Transverse colon (tissue), 4 donors: ENCODE measurements around the gene MYO1B. TPM values are rescaled to one million over a fixed set of nuclear protein-coding genes. Genes with fewer than 3 reads are reported as not detected.

ENCODE experiments used
- DNase-seq: peaks from one replicate; pipeline ENCODE4 v3.0.0-alpha.2; 2019
- H3K27ac ChIP-seq, 4 donors: fragments of 200-600 bp; sonication (generic); 2 replicates each; pipeline ENCODE4 v1.5.1; 2016 to 2018; ENCODE audit warnings: inconsistent platforms in 4 of 4
- H3K27me3 ChIP-seq: fragments of 200-600 bp; sonication (generic); 2 replicates; pipeline ENCODE4 v1.5.1; 2017; ENCODE audit warnings: inconsistent platforms
- H3K36me3 ChIP-seq, 4 donors: fragments of 200-600 bp; sonication (generic); 2 replicates each; pipeline ENCODE4 v1.5.1; 2017 to 2019; ENCODE audit warnings: inconsistent platforms in 4 of 4
- H3K4me1 ChIP-seq, 4 donors: fragments of 200-600 bp; sonication (generic); 2 replicates each; pipeline ENCODE4 v1.5.1; 2017 to 2020; ENCODE audit warnings: inconsistent platforms in 4 of 4
- H3K4me3 ChIP-seq, 4 donors: fragments of 200-600 bp; sonication (generic); 1 replicate in 1 of 4; 2 replicates in 3 of 4; pipeline versions ENCODE4 v1.5.1 to v1.6.1; 2017 to 2019; ENCODE audit warnings: inconsistent platforms in 4 of 4
- H3K9me3 ChIP-seq, 2 donors: fragments of 200-600 bp; sonication (generic); 2 replicates each; pipeline ENCODE4 v1.5.1; 2017 to 2019; ENCODE audit warnings: inconsistent platforms in 2 of 2
- EP300 ChIP-seq: sonication (generic); formaldehyde crosslinking; IDR thresholded peaks from one replicate; pipeline ENCODE4 v1.6.1; 2017; ENCODE audit warnings: antibody characterized with exemption, low read depth
- POLR2A ChIP-seq: fragments of 450-650 bp; IDR thresholded peaks from one replicate; pipeline ENCODE4 v1.6.1; 2016; ENCODE audit warnings: antibody characterized with exemption, mild to moderate bottlenecking, moderate library complexity
- POLR2AphosphoS5 ChIP-seq, 3 donors: sonication (generic); formaldehyde crosslinking; IDR thresholded peaks; one replicate each; pipeline ENCODE4 v1.6.1; 2016; ENCODE audit warnings: antibody characterized with exemption in 3 of 3
- WGBS, 2 donors: methylation state at CpG; one replicate each; pipeline ENCODE4 v1.1.5; 2018; ENCODE audit warnings: low coverage in 1 of 2; 5-methylcytosine and 5-hydroxymethylcytosine counted together
- in situ Hi-C, 4 donors: fragments of 200-750 bp; cut with MboI; loops; one replicate each; pipeline versions ENCODE4 v1.15.0 to v1.15.1; 2017; ENCODE audit warnings: low sequenced_read_pairs in 3 of 4, low pct_ligation_motif_present in 1 of 4, low pct_unique_long_range_greater_than_20kb in 1 of 4
- intact Hi-C: fragments of 100-400 bp; cut with DNase I; formaldehyde crosslinking; loops from one replicate; pipeline ENCODE4 v1.15.1; 2023; ENCODE audit warnings: low total_unique reads
- total RNA-seq, 4 donors: library from RNA; depleted of rRNA; stranded (reverse); fragments of >200 nt; gene quantifications; one replicate each; pipeline ENCODE4 v1.1.0, GENCODE V29; 2016
- TF ChIP-seq, protein P1 (sequence below), 5 experiments: fragments of 200-600 bp in 3 of 5; fragments of 450-650 bp in 2 of 5; sonication (generic) in 3 of 5; IDR thresholded peaks; 1 replicate in 2 of 5; 2 replicates in 3 of 5; pipeline ENCODE4 v1.5.1; 2016 to 2017; ENCODE audit warnings: antibody characterized with exemption in 5 of 5, inconsistent platforms in 3 of 5, mild to moderate bottlenecking in 2 of 5, moderate library complexity in 1 of 5

Gene MYO1B
- total RNA-seq, 4 donors from 2014 or later, result 17.9 to 37.0 (median 35.0) TPM

DNA sequence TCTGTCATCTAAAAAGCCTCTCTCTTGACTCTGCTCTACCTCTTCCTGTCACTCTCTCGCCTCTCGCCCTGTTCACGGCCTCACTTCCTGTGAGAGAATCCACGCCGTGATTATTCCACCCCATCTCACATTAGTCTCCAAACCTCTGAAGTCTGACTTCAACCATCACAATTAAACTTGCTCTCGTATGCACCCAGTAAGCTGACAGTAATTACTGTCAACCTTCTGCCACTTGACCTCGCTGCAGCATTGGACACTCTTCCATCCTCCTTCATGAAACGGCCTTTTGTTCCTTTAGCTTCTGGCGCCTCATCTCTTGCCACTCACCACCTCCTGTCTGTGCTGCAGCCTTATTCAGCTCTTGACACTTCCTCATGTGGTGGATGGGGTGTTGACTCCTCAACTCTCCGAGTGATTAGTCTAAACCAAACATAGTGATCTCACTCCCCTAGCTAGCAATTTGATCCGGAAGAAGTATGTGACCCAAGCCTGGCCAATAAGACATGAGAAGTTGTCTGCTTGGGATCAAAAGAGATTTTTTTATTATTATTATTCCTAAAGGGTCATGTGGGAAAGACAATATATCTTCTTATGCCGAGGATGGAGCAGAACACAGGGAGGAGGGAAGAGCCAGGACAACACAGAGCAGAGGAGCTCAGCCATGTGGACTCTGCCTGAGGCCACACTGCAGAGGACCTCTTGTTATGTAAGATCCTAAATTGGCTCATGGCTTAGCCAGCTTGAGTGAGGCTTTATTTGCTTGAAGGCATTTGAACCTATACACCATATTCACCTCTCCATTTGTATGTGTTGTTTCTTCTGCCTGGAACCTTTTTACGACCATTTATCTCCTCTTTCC, 38.4 kb upstream of the MYO1B start:
- peaks cover 4 to 5% of the 10 kb centered on the region in 2 donors for H3K9me3 ChIP-seq
- intact Hi-C loops (no loop called here), in situ Hi-C loops (no loop called here)
- no peak overlapping the region for H3K4me3 ChIP-seq
- TF ChIP-seq POLR2AphosphoS5 (IDR thresholded peaks at IDR 0.05) (no peak), POLR2A (peak; percentile 15), EP300 (no peak)
- H3K36me3 ChIP-seq, result no peaks in the 10 kb centered on the region
- 80 to 84% methylated on average over 12 to 13 of the region's 13 CpGs for WGBS, 2 donors
- H3K4me1 ChIP-seq, result peaks cover 0 to 2% (median 0%) of the 10 kb centered on the region in 4 donors
- no peak overlapping the region for H3K27ac ChIP-seq
- H3K27me3 ChIP-seq, result no peaks in the 10 kb centered on the region
- peak; percentile 10 for DNase-seq

DNA sequence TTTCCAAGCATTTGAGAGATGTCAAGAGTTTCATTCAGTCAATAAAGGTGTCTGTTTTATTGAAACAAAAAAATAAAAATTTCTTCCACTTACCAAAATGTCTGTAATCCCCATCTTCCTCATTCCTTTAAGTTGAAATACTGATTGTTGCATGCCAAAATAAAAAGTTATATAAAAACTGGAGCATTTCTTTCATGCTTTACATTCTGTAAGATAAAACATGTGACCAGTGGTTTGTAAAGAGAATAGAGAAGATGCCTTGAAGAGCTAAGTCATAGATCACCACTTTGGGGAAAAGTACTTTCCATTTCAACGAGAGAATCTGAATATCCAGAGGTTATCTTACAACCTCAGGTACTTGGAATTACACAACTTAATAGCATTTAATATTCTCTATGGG, 35.9 kb upstream of the MYO1B start:
- H3K27me3 ChIP-seq, result no peaks in the 10 kb centered on the region
- in situ Hi-C loops, result no loop called here
- no peaks in the 10 kb centered on the region for H3K36me3 ChIP-seq
- TF ChIP-seq, protein P1, sequence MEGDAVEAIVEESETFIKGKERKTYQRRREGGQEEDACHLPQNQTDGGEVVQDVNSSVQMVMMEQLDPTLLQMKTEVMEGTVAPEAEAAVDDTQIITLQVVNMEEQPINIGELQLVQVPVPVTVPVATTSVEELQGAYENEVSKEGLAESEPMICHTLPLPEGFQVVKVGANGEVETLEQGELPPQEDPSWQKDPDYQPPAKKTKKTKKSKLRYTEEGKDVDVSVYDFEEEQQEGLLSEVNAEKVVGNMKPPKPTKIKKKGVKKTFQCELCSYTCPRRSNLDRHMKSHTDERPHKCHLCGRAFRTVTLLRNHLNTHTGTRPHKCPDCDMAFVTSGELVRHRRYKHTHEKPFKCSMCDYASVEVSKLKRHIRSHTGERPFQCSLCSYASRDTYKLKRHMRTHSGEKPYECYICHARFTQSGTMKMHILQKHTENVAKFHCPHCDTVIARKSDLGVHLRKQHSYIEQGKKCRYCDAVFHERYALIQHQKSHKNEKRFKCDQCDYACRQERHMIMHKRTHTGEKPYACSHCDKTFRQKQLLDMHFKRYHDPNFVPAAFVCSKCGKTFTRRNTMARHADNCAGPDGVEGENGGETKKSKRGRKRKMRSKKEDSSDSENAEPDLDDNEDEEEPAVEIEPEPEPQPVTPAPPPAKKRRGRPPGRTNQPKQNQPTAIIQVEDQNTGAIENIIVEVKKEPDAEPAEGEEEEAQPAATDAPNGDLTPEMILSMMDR (IDR thresholded peaks at IDR 0.05), result no peak
- TF ChIP-seq EP300, result no peak
- no peak for TF ChIP-seq POLR2AphosphoS5 (IDR thresholded peaks at IDR 0.05)
- no peak for TF ChIP-seq POLR2A
- no peak overlapping the region for H3K27ac ChIP-seq
- intact Hi-C loops, result no loop called here
- DNase-seq, result no peak
- H3K9me3 ChIP-seq, result peaks cover 4 to 5% of the 10 kb centered on the region in 2 donors
- 78 to 88% methylated on average over 1 of the region's 1 CpG for WGBS, 2 donors
- no peak overlapping the region for H3K4me3 ChIP-seq
- peaks cover 0 to 2% (median 0%) of the 10 kb centered on the region in 4 donors for H3K4me1 ChIP-seq

DNA sequence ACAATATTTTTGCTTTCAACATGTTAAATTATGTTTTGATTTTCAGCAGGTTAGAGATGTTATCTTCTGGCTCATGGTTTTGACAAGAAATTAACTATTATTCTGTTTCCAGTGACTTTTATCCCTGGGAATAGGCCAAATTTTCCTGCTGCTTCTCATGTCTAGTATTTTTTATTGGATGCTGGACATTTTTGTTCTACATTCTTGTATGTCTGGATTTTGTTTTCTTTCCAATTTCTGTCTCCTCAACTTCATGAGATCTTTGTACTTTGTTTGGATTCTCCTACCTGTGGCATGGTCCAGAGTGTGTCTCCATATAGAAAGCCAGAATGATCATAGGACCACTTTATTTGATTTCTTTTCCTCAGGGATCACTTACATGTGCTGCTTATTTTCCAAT, 33.1 kb upstream of the MYO1B start:
- TF ChIP-seq, protein P1 (IDR thresholded peaks at IDR 0.05), result no peak
- TF ChIP-seq POLR2A (no peak), EP300 (no peak), POLR2AphosphoS5 (IDR thresholded peaks at IDR 0.05) (no peak)
- Histone ChIP-seq H3K27ac (no peak overlapping the region), H3K27me3 (no peaks in the 10 kb centered on the region), H3K9me3 (peaks cover 4 to 5% of the 10 kb centered on the region in 2 donors), H3K4me3 (no peak overlapping the region), H3K36me3 (no peaks in the 10 kb centered on the region), H3K4me1 (peaks cover 0 to 14% (median 7%) of the 10 kb centered on the region in 4 donors)
- no peak for DNase-seq
- intact Hi-C loops (no loop called here), in situ Hi-C loops (no loop called here)

DNA sequence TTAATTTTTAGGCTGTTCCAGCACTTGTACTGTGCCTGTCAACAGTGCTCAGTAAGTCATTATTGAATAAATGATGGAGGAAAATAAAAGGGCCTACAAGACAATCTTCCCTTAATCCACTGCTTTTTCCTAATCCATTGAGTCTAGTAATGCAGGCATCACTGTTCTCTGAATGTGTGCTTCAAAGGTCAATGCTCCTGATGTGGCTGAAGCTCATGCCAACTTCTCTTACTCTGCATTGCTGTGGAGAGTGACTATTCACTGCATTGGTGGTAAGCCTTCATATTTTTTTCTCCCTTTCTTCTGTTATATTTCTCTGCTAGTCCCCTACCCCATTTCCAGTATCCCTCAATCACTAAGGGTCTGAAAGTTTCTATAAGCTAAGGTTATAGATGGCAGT, 31.9 kb upstream of the MYO1B start:
- Histone ChIP-seq H3K4me1 (peaks cover 0 to 26% (median 16%) of the 10 kb centered on the region in 4 donors), H3K4me3 (no peak overlapping the region), H3K36me3 (no peaks in the 10 kb centered on the region), H3K27ac (no peak overlapping the region), H3K9me3 (peaks cover 4 to 5% of the 10 kb centered on the region in 2 donors), H3K27me3 (no peaks in the 10 kb centered on the region)
- in situ Hi-C loops (no loop called here), intact Hi-C loops (no loop called here)
- no peak for DNase-seq
- TF ChIP-seq, protein P1 (IDR thresholded peaks at IDR 0.05), result no peak
- TF ChIP-seq POLR2A (no peak), POLR2AphosphoS5 (IDR thresholded peaks at IDR 0.05) (no peak), EP300 (no peak)
